SK-N-SH treated with all-trans-retinoic acid at 6 μM for 48 hours (cell line): ENCODE results near the gene AKAP6.

Experiments
- ATAC-seq: fragments of 200-7000 bp; cut with Tn5 transposase; 3 replicates; pipeline ENCODE4 v1.9.1; 2020; ENCODE audit warnings: mild to moderate bottlenecking, moderate library complexity
- ARNTL ChIP-seq: fragments of 450-650 bp; formaldehyde crosslinking; IDR thresholded peaks from 2 replicates; pipeline ENCODE4 v1.5.0; 2020; ENCODE audit warnings: low read depth, mild to moderate bottlenecking, moderate library complexity, borderline replicate concordance
- BACH2 ChIP-seq: fragments of 250-450 bp; sonication (Bioruptor Pico); IDR thresholded peaks from 2 replicates; pipeline ENCODE4 v1.9.0; 2021; ENCODE audit warnings: mild to moderate bottlenecking, borderline replicate concordance
- CSDC2 ChIP-seq: fragments of 250-450 bp; sonication (Bioruptor Pico); IDR thresholded peaks from 2 replicates; pipeline ENCODE4 v1.5.0; 2020; ENCODE audit warnings: mild to moderate bottlenecking, moderate library complexity
- ESRRG ChIP-seq: fragments of 250-450 bp; sonication (Bioruptor Pico); IDR thresholded peaks from 2 replicates; pipeline ENCODE4 v1.6.1; 2021; ENCODE audit warnings: mild to moderate bottlenecking
- GLIS3 ChIP-seq: fragments of 250-450 bp; sonication (Bioruptor Pico); IDR thresholded peaks from 2 replicates; pipeline ENCODE4 v1.5.0; 2020; ENCODE audit warnings: mild to moderate bottlenecking, moderate library complexity
- ISL1 ChIP-seq: fragments of 250-450 bp; sonication (Bioruptor Pico); IDR thresholded peaks from 2 replicates; pipeline ENCODE4 v2.1.2; 2022; ENCODE audit warnings: mild to moderate bottlenecking, moderate library complexity
- OSR1 ChIP-seq: fragments of 250-450 bp; sonication (Bioruptor Pico); IDR thresholded peaks from 2 replicates; pipeline ENCODE4 v1.8.0; 2022; ENCODE audit warnings: moderate library complexity, mild to moderate bottlenecking, inconsistent platforms
- RARB ChIP-seq: fragments of 250-450 bp; sonication (Bioruptor Pico); IDR thresholded peaks from 2 replicates; pipeline ENCODE4 v1.8.0; 2021; ENCODE audit warnings: mild to moderate bottlenecking, moderate library complexity
- SNAI2 ChIP-seq: fragments of 250-450 bp; sonication (Bioruptor Pico); IDR thresholded peaks from 2 replicates; pipeline ENCODE4 v1.5.0; 2020; ENCODE audit warnings: mild to moderate bottlenecking, moderate library complexity
- TCF4 ChIP-seq: fragments of 250-450 bp; sonication (Bioruptor Pico); IDR thresholded peaks from 2 replicates; pipeline ENCODE4 v1.8.0; 2021; ENCODE audit warnings: mild to moderate bottlenecking, moderate library complexity, borderline replicate concordance
- TOX ChIP-seq: fragments of 250-450 bp; sonication (Bioruptor Pico); IDR thresholded peaks from 2 replicates; pipeline ENCODE4 v1.8.0; 2021; ENCODE audit warnings: mild to moderate bottlenecking, moderate library complexity, borderline replicate concordance
- ZC3H10 ChIP-seq: fragments of 250-450 bp; sonication (Bioruptor Pico); IDR thresholded peaks from 2 replicates; pipeline ENCODE4 v1.5.1; 2021; ENCODE audit warnings: mild to moderate bottlenecking, moderate library complexity
- ZFP3 ChIP-seq: fragments of 250-450 bp; sonication (Bioruptor Pico); IDR thresholded peaks from 2 replicates; pipeline ENCODE4 v1.5.0; 2020; ENCODE audit warnings: mild to moderate bottlenecking, moderate library complexity
- ZFP30 ChIP-seq: fragments of 450-650 bp; formaldehyde crosslinking; IDR thresholded peaks from 2 replicates; pipeline ENCODE4 v1.5.0; 2022; ENCODE audit warnings: mild to moderate bottlenecking, moderate library complexity
- ZNF565 ChIP-seq: fragments of 450-650 bp; formaldehyde crosslinking; conservative IDR thresholded peaks from 2 replicates; pipeline ENCODE4 v1.5.0; 2020; ENCODE audit warnings: low read depth, mild to moderate bottlenecking, moderate library complexity
- ZNF70 ChIP-seq: fragments of 450-650 bp; formaldehyde crosslinking; IDR thresholded peaks from 2 replicates; pipeline ENCODE4 v1.5.0; 2020; ENCODE audit warnings: mild to moderate bottlenecking, moderate library complexity
- ZNF8 ChIP-seq: fragments of 450-650 bp; formaldehyde crosslinking; IDR thresholded peaks from 2 replicates; pipeline ENCODE4 v1.5.0; 2020; ENCODE audit warnings: mild to moderate bottlenecking, moderate library complexity
- TF ChIP-seq, protein P1 (sequence below): fragments of 250-450 bp; sonication (Bioruptor Pico); IDR thresholded peaks from 2 replicates; pipeline ENCODE4 v1.5.0; 2020; ENCODE audit warnings: mild to moderate bottlenecking, moderate library complexity
- TF ChIP-seq, protein P2 (sequence below): fragments of 250-450 bp; sonication (Bioruptor Pico); IDR thresholded peaks from 2 replicates; pipeline ENCODE4 v1.8.0; 2020; ENCODE audit warnings: mild to moderate bottlenecking, moderate library complexity, borderline replicate concordance
- TF ChIP-seq, protein P3 (sequence below): fragments of 250-450 bp; sonication (Bioruptor Pico); IDR thresholded peaks from 2 replicates; pipeline ENCODE4 v1.5.1; 2021; ENCODE audit warnings: mild to moderate bottlenecking, moderate library complexity
- TF ChIP-seq, protein P4 (sequence below): fragments of 250-450 bp; sonication (Bioruptor Pico); IDR thresholded peaks from 2 replicates; pipeline ENCODE4 v1.8.0; 2021; ENCODE audit warnings: low read depth, mild to moderate bottlenecking, moderate library complexity, borderline replicate concordance
- TF ChIP-seq, protein P5 (sequence below): fragments of 250-450 bp; sonication (Bioruptor Pico); IDR thresholded peaks from 2 replicates; pipeline ENCODE4 v1.5.1; 2020; ENCODE audit warnings: low read depth, mild to moderate bottlenecking, moderate library complexity

Gene AKAP6

DNA sequence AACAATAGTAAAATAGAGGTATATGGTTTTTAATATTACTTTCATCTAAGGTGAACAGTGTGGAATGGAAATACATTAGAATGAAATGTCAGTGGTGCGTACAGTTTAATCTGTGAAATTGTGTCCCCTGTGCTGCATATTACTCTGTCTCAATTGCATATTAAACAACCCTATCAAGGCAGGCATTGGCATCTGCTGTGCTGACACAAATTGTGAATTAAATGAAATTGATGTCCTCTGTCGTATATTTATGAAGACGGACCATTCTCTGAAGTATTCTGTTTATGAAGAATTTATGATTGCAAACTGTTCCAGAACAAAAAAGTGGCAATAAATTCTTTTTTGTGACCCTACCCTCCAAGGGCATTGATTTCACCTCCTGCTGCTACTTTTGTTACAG lies 405.2 kb downstream of the AKAP6 start:
- TF ChIP-seq, protein P1, sequence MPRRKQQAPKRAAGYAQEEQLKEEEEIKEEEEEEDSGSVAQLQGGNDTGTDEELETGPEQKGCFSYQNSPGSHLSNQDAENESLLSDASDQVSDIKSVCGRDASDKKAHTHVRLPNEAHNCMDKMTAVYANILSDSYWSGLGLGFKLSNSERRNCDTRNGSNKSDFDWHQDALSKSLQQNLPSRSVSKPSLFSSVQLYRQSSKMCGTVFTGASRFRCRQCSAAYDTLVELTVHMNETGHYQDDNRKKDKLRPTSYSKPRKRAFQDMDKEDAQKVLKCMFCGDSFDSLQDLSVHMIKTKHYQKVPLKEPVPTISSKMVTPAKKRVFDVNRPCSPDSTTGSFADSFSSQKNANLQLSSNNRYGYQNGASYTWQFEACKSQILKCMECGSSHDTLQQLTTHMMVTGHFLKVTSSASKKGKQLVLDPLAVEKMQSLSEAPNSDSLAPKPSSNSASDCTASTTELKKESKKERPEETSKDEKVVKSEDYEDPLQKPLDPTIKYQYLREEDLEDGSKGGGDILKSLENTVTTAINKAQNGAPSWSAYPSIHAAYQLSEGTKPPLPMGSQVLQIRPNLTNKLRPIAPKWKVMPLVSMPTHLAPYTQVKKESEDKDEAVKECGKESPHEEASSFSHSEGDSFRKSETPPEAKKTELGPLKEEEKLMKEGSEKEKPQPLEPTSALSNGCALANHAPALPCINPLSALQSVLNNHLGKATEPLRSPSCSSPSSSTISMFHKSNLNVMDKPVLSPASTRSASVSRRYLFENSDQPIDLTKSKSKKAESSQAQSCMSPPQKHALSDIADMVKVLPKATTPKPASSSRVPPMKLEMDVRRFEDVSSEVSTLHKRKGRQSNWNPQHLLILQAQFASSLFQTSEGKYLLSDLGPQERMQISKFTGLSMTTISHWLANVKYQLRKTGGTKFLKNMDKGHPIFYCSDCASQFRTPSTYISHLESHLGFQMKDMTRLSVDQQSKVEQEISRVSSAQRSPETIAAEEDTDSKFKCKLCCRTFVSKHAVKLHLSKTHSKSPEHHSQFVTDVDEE (CRISPR knock-in tag): no peak
- TF ChIP-seq, protein P2, sequence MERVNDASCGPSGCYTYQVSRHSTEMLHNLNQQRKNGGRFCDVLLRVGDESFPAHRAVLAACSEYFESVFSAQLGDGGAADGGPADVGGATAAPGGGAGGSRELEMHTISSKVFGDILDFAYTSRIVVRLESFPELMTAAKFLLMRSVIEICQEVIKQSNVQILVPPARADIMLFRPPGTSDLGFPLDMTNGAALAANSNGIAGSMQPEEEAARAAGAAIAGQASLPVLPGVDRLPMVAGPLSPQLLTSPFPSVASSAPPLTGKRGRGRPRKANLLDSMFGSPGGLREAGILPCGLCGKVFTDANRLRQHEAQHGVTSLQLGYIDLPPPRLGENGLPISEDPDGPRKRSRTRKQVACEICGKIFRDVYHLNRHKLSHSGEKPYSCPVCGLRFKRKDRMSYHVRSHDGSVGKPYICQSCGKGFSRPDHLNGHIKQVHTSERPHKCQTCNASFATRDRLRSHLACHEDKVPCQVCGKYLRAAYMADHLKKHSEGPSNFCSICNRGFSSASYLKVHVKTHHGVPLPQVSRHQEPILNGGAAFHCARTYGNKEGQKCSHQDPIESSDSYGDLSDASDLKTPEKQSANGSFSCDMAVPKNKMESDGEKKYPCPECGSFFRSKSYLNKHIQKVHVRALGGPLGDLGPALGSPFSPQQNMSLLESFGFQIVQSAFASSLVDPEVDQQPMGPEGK (CRISPR knock-in tag): no peak
- no peak for TF ChIP-seq ARNTL (CRISPR knock-in tag)
- TF ChIP-seq ZNF565 (CRISPR knock-in tag): no peak
- TF ChIP-seq OSR1 (CRISPR knock-in tag): no peak
- no peak for TF ChIP-seq ESRRG (CRISPR knock-in tag)
- TF ChIP-seq, protein P3, sequence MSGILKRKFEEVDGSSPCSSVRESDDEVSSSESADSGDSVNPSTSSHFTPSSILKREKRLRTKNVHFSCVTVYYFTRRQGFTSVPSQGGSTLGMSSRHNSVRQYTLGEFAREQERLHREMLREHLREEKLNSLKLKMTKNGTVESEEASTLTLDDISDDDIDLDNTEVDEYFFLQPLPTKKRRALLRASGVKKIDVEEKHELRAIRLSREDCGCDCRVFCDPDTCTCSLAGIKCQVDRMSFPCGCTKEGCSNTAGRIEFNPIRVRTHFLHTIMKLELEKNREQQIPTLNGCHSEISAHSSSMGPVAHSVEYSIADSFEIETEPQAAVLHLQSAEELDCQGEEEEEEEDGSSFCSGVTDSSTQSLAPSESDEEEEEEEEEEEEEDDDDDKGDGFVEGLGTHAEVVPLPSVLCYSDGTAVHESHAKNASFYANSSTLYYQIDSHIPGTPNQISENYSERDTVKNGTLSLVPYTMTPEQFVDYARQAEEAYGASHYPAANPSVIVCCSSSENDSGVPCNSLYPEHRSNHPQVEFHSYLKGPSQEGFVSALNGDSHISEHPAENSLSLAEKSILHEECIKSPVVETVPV: no peak
- TF ChIP-seq RARB: no peak
- no peak for TF ChIP-seq ZFP3 (CRISPR knock-in tag)
- TF ChIP-seq ZC3H10 (CRISPR knock-in tag): no peak
- TF ChIP-seq ZFP30 (CRISPR knock-in tag): no peak
- TF ChIP-seq, protein P4, sequence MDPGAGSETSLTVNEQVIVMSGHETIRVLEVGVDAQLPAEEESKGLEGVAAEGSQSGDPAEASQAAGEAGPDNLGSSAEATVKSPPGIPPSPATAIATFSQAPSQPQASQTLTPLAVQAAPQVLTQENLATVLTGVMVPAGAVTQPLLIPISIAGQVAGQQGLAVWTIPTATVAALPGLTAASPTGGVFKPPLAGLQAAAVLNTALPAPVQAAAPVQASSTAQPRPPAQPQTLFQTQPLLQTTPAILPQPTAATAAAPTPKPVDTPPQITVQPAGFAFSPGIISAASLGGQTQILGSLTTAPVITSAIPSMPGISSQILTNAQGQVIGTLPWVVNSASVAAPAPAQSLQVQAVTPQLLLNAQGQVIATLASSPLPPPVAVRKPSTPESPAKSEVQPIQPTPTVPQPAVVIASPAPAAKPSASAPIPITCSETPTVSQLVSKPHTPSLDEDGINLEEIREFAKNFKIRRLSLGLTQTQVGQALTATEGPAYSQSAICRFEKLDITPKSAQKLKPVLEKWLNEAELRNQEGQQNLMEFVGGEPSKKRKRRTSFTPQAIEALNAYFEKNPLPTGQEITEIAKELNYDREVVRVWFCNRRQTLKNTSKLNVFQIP (CRISPR knock-in tag): no peak
- no peak for TF ChIP-seq ZNF8 (CRISPR knock-in tag)
- TF ChIP-seq BACH2 (CRISPR knock-in tag): no peak
- no peak for TF ChIP-seq TCF4 (CRISPR knock-in tag)
- no peak for TF ChIP-seq TOX (CRISPR knock-in tag)
- TF ChIP-seq ISL1 (CRISPR knock-in tag): no peak
- no peak for TF ChIP-seq GLIS3
- TF ChIP-seq, protein P5, sequence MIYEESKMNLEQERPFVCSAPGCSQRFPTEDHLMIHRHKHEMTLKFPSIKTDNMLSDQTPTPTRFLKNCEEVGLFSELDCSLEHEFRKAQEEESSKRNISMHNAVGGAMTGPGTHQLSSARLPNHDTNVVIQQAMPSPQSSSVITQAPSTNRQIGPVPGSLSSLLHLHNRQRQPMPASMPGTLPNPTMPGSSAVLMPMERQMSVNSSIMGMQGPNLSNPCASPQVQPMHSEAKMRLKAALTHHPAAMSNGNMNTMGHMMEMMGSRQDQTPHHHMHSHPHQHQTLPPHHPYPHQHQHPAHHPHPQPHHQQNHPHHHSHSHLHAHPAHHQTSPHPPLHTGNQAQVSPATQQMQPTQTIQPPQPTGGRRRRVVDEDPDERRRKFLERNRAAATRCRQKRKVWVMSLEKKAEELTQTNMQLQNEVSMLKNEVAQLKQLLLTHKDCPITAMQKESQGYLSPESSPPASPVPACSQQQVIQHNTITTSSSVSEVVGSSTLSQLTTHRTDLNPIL (CRISPR knock-in tag): no peak
- ATAC-seq: no peak

DNA sequence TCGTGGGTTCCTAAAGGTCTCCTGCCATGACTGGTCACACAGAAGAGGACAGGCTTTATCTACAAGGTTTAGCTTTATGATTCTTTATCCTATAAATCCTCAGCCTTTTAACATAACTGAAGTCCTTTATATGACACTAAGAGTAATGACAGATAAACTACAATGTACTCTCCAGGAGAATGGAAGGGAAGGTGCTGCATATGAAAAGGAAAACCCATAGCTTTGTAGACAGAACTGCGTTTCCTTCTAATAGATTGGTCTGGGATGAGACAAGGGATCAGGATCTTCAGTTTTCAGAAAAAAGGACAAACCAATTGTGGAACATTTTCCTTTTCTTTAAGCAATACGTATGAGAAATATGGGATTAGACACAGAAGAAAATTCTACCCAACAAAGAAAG lies 408.5 kb downstream of the AKAP6 start:
- no peak for ATAC-seq

More for the DNA sequence above, 408.5 kb downstream of the AKAP6 start:
- TF ChIP-seq CSDC2: no peak
- TF ChIP-seq, protein P3: no peak
- no peak for TF ChIP-seq OSR1 (CRISPR knock-in tag)
- no peak for TF ChIP-seq TOX (CRISPR knock-in tag)
- no peak for TF ChIP-seq ZC3H10 (CRISPR knock-in tag)
- no peak for TF ChIP-seq ZNF565 (CRISPR knock-in tag)
- TF ChIP-seq SNAI2: no peak
- TF ChIP-seq ESRRG (CRISPR knock-in tag): no peak
- TF ChIP-seq RARB: no peak
- TF ChIP-seq ZFP30 (CRISPR knock-in tag): no peak
- TF ChIP-seq, protein P2 (CRISPR knock-in tag): no peak
- TF ChIP-seq, protein P4 (CRISPR knock-in tag): no peak
- no peak for TF ChIP-seq ZNF70 (CRISPR knock-in tag)
- no peak for TF ChIP-seq ISL1 (CRISPR knock-in tag)
- TF ChIP-seq BACH2 (CRISPR knock-in tag): no peak
- no peak for TF ChIP-seq ZFP3 (CRISPR knock-in tag)
- TF ChIP-seq, protein P5 (CRISPR knock-in tag): no peak
- no peak for TF ChIP-seq GLIS3
- TF ChIP-seq, all 23 proteins: peak for 0
